ENCODE measurements around the gene HIBCH.
"Not testable (repeated sequence)": the region's sequence is repeated elsewhere in the genome, so short reads cannot be mapped to it uniquely, and the experiment has no call there.

Gene HIBCH

DNA sequence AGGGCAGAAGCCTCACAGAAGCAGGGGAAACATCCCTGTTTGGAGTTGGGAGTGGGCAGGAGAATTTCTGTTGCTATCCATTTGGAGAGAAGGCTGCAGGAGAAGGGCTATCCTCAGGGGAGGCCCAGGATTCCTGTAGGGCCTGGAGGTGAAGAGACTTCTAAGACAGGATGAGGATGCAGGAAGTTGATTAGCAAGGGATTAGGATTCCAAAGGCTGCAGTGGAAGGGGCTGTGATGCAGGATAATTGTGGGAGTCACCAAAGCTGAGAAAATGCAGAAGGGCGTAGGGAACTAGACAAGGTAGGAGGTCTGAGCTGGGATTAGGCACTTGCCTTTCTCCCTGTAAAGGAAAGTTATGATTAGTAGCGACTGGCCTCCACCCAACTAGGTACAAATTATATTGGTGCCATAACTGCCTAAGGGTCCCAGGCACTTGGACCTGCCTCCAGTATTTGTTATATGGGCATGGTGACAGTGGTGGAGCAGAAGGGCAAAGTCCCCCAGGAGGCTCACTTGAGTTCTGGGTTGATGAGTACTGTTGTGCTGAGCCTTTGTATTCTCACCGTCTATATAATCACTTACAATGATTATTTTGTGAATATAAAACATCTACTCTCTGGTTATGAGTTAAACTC lies 160.7 kb downstream of the HIBCH start:
- H3K14ac ChIP-seq (ENCODE audit: low read length in 2 of 2): peak overlapping the region in 1 of 2 experiments; percentile 36
- H4K8ac ChIP-seq (ENCODE audit: low read length): no peak overlapping the region
- H3K79me1 ChIP-seq (replicated peaks; ENCODE audit: low read length, poor library complexity, severe bottlenecking): no peaks in the 10 kb centered on the region
- no peak overlapping the region for H2BK12ac ChIP-seq (ENCODE audit: low read length in 2 of 2)
- no peak overlapping the region for H3K27ac ChIP-seq (ENCODE audit: low read length, poor library complexity, severe bottlenecking)
- no peak overlapping the region for H3K4me2 ChIP-seq (ENCODE audit: low read length, poor library complexity, severe bottlenecking)
- no peaks in the 10 kb centered on the region for H3K9me3 ChIP-seq (ENCODE audit: control insufficient read depth, low read length)
- H4K91ac ChIP-seq (ENCODE audit: low read length): no peak overlapping the region
- H3K36me3 ChIP-seq (ENCODE audit: control insufficient read depth in 1 of 2, insufficient read depth in 2 of 2, low read depth in 1 of 2, low read length in 2 of 2): no peaks in the 10 kb centered on the region
- no peak overlapping the region for H2BK5ac ChIP-seq (ENCODE audit: low read depth, low read length, poor library complexity, severe bottlenecking)
- H3K18ac ChIP-seq (ENCODE audit: low read depth in 1 of 2, low read length in 2 of 2): no peak overlapping the region
- no peak overlapping the region for H2BK15ac ChIP-seq (ENCODE audit: low read depth, poor library complexity, severe bottlenecking)
- H3K4me3 ChIP-seq (ENCODE audit: insufficient read depth in 1 of 2, low read depth in 1 of 2, low read length in 2 of 2): no peak overlapping the region
- H2AFZ ChIP-seq (ENCODE audit: low read depth, low read length): no peak overlapping the region
- no peaks in the 10 kb centered on the region for H3K4me1 ChIP-seq (ENCODE audit: control insufficient read depth, insufficient read depth, low read depth, low read length)
- H3K27me3 ChIP-seq (ENCODE audit: control insufficient read depth in 1 of 2, insufficient read depth in 1 of 2, low read length in 2 of 2): no peaks in the 10 kb centered on the region
- H2AK5ac ChIP-seq (ENCODE audit: low read length, severe bottlenecking): no peak overlapping the region
- peak overlapping the region; percentile 40 for H3K9ac ChIP-seq (ENCODE audit: low read length)
- no peak overlapping the region for H3K23ac ChIP-seq (ENCODE audit: low read length in 2 of 2)
- no peak for DNase-seq
- whole genome bisulfite sequencing: 96% methylated on average over 1 of the region's 3 CpGs
- no peak overlapping the region for H3K4ac ChIP-seq (ENCODE audit: low read depth in 1 of 2, low read length in 2 of 2)
- H2BK120ac ChIP-seq (ENCODE audit: low read depth, low read length): no peak overlapping the region

GRCh38 chr2:190157613-190158528 lies 161.8 kb downstream of the HIBCH start:
- 98% methylated on average over 6 of the region's 10 CpGs for WGBS
- H3K4me1 ChIP-seq (ENCODE audit: control insufficient read depth, insufficient read depth, low read depth, low read length); H2AFZ ChIP-seq (ENCODE audit: low read depth, low read length): not testable (repeated sequence)

GRCh38 chr2:190156530-190157212 lies 163.0 kb downstream of the HIBCH start:
- Histone ChIP-seq H2AK5ac (ENCODE audit: low read length, severe bottlenecking) (no peak overlapping the region), H3K23ac (ENCODE audit: low read length in 2 of 2) (no peak overlapping the region), H3K4me1 (ENCODE audit: control insufficient read depth, insufficient read depth, low read depth, low read length) (no peaks in the 10 kb centered on the region), H4K91ac (ENCODE audit: low read length) (no peak overlapping the region), H3K18ac (ENCODE audit: low read depth in 1 of 2, low read length in 2 of 2) (no peak overlapping the region), H2AFZ (ENCODE audit: low read depth, low read length) (no peak overlapping the region), H4K8ac (ENCODE audit: low read length) (no peak overlapping the region), H2BK5ac (ENCODE audit: low read depth, low read length, poor library complexity, severe bottlenecking) (no peak overlapping the region), H2BK12ac (ENCODE audit: low read length in 2 of 2) (no peak overlapping the region), H2BK120ac (ENCODE audit: low read depth, low read length) (no peak overlapping the region), H3K9ac (ENCODE audit: low read length) (no peak overlapping the region), H3K4me3 (ENCODE audit: insufficient read depth in 1 of 2, low read depth in 1 of 2, low read length in 2 of 2) (no peak overlapping the region), H3K27me3 (ENCODE audit: control insufficient read depth in 1 of 2, insufficient read depth in 1 of 2, low read length in 2 of 2) (no peaks in the 10 kb centered on the region), H2BK15ac (ENCODE audit: low read depth, poor library complexity, severe bottlenecking) (no peak overlapping the region), H3K27ac (ENCODE audit: low read length, poor library complexity, severe bottlenecking) (no peak overlapping the region), H3K9me3 (ENCODE audit: control insufficient read depth, low read length) (no peaks in the 10 kb centered on the region), H3K36me3 (ENCODE audit: control insufficient read depth in 1 of 2, insufficient read depth in 2 of 2, low read depth in 1 of 2, low read length in 2 of 2) (no peaks in the 10 kb centered on the region), H3K4me2 (ENCODE audit: low read length, poor library complexity, severe bottlenecking) (no peak overlapping the region), H3K4ac (ENCODE audit: low read depth in 1 of 2, low read length in 2 of 2) (no peak overlapping the region), H3K14ac (ENCODE audit: low read length in 2 of 2) (no peak overlapping the region), H3K79me1 (replicated peaks; ENCODE audit: low read length, poor library complexity, severe bottlenecking) (no peaks in the 10 kb centered on the region)
- WGBS: no CpG with 5 or more reads among the region's 4 CpGs
- no peak for DNase-seq

More at GRCh38 chr2:190157613-190158528, 161.8 kb downstream of the HIBCH start:
- not testable (repeated sequence) for H3K4me3 ChIP-seq (ENCODE audit: insufficient read depth in 1 of 2, low read depth in 1 of 2, low read length in 2 of 2); DNase-seq; H3K18ac ChIP-seq (ENCODE audit: low read depth in 1 of 2, low read length in 2 of 2); H3K27ac ChIP-seq (ENCODE audit: low read length, poor library complexity, severe bottlenecking); H2BK120ac ChIP-seq (ENCODE audit: low read depth, low read length); H3K79me1 ChIP-seq (replicated peaks; ENCODE audit: low read length, poor library complexity, severe bottlenecking); H3K4me2 ChIP-seq (ENCODE audit: low read length, poor library complexity, severe bottlenecking); H2AK5ac ChIP-seq (ENCODE audit: low read length, severe bottlenecking); H2BK5ac ChIP-seq (ENCODE audit: low read depth, low read length, poor library complexity, severe bottlenecking); H2BK15ac ChIP-seq (ENCODE audit: low read depth, poor library complexity, severe bottlenecking); H3K23ac ChIP-seq (ENCODE audit: low read length in 2 of 2); H3K14ac ChIP-seq (ENCODE audit: low read length in 2 of 2); H4K91ac ChIP-seq (ENCODE audit: low read length); H3K9me3 ChIP-seq (ENCODE audit: control insufficient read depth, low read length); H3K9ac ChIP-seq (ENCODE audit: low read length); H3K36me3 ChIP-seq (ENCODE audit: control insufficient read depth in 1 of 2, insufficient read depth in 2 of 2, low read depth in 1 of 2, low read length in 2 of 2); H3K4ac ChIP-seq (ENCODE audit: low read depth in 1 of 2, low read length in 2 of 2); H3K27me3 ChIP-seq (ENCODE audit: control insufficient read depth in 1 of 2, insufficient read depth in 1 of 2, low read length in 2 of 2); H4K8ac ChIP-seq (ENCODE audit: low read length); H2BK12ac ChIP-seq (ENCODE audit: low read length in 2 of 2)

All from mesenchymal stem cell (in vitro differentiated cells and primary cell).